Measurements from ENCODE around the gene LRCH1. TPM values are rescaled to one million over a fixed set of nuclear protein-coding genes. Genes with fewer than 3 reads are reported as not detected.

The LRCH1 gene
- total RNA-seq, 1 experiment from 2014 or later, result 16.5 TPM

- no peak for DNase-seq (ENCODE audit: unreplicated experiment)
- ChIA-PET POLR2A (interaction anchor here (0.7 to 1.3 kb wide), 3 partner anchors 9 to 29 kb away, joined by 3 to 5 read pairs (median 3); no protein-coding TSS in a partner anchor), CTCF (interaction anchor here (1.2 kb wide), 2 partner anchors 17 to 69 kb away, joined by 4 to 8 read pairs; no protein-coding TSS in a partner anchor)
- Mint-ChIP-seq H3K4me3 (ENCODE audit: unreplicated experiment) (no peak overlapping the region), H3K36me3 (ENCODE audit: insufficient read depth, unreplicated experiment) (no peaks in the 10 kb centered on the region), H3K27me3 (ENCODE audit: insufficient read depth, unreplicated experiment) (no peaks in the 10 kb centered on the region), H3K9me3 (ENCODE audit: unreplicated experiment) (no peaks in the 10 kb centered on the region), H3K4me1 (ENCODE audit: insufficient read depth, unreplicated experiment) (peaks cover 26% of the 10 kb centered on the region), H3K27ac (ENCODE audit: low read depth, unreplicated experiment) (no peak overlapping the region)
- BruUV-seq (replicated peaks), result no TSS peak
- intact Hi-C loops (cut with micrococcal nuclease), result loop anchor here (5.0 kb wide), 1 partner anchor 129 kb away; no protein-coding TSS in a partner anchor
- TF ChIP-seq CTCF (IDR thresholded peaks at IDR 0.05; ENCODE audit: unreplicated experiment), result no peak
Measured at GRCh38 chr13:46621133-46621532, 68.2 kb downstream of the LRCH1 start.

GRCh38 chr13:46621792-46622629 lies 69.0 kb downstream of the LRCH1 start:
- ChIA-PET POLR2A (interaction anchor here (0.7 to 1.9 kb wide), 16 partner anchors 9 to 70 kb away, joined by 3 to 7 read pairs (median 4); partner anchors contain the start of gene LRCH1), CTCF (interaction anchor here (0.6 to 1.4 kb wide), 8 partner anchors 11 to 393 kb away, joined by 3 to 8 read pairs (median 3); no protein-coding TSS in a partner anchor)
- no peak overlapping the region for H3K4me3 Mint-ChIP-seq (ENCODE audit: unreplicated experiment)
- H3K27ac Mint-ChIP-seq (ENCODE audit: low read depth, unreplicated experiment), result peak overlapping the region; percentile 51
- H3K36me3 Mint-ChIP-seq (ENCODE audit: insufficient read depth, unreplicated experiment), result no peaks in the 10 kb centered on the region
- DNase-seq (ENCODE audit: unreplicated experiment), result no peak
- intact Hi-C loops (cut with micrococcal nuclease), result loop anchor here (5.0 kb wide), 1 partner anchor 130 kb away; no protein-coding TSS in a partner anchor
- H3K27me3 Mint-ChIP-seq (ENCODE audit: insufficient read depth, unreplicated experiment), result no peaks in the 10 kb centered on the region
- no peak for TF ChIP-seq CTCF (IDR thresholded peaks at IDR 0.05; ENCODE audit: unreplicated experiment)
- no peaks in the 10 kb centered on the region for H3K9me3 Mint-ChIP-seq (ENCODE audit: unreplicated experiment)
- H3K4me1 Mint-ChIP-seq (ENCODE audit: insufficient read depth, unreplicated experiment), result peaks cover 17% of the 10 kb centered on the region
- BruUV-seq (replicated peaks), result no TSS peak

GRCh38 chr13:46622630-46623256 lies 69.8 kb downstream of the LRCH1 start:
- TF ChIP-seq CTCF (IDR thresholded peaks at IDR 0.05; ENCODE audit: unreplicated experiment), result no peak
- H3K4me1 Mint-ChIP-seq (ENCODE audit: insufficient read depth, unreplicated experiment), result peaks cover 14% of the 10 kb centered on the region
- peak; percentile 85 for DNase-seq (ENCODE audit: unreplicated experiment)
- no peaks in the 10 kb centered on the region for H3K27me3 Mint-ChIP-seq (ENCODE audit: insufficient read depth, unreplicated experiment)
- H3K4me3 Mint-ChIP-seq (ENCODE audit: unreplicated experiment), result no peak overlapping the region
- no peaks in the 10 kb centered on the region for H3K36me3 Mint-ChIP-seq (ENCODE audit: insufficient read depth, unreplicated experiment)
- no TSS peak for BruUV-seq (replicated peaks)
- no peaks in the 10 kb centered on the region for H3K9me3 Mint-ChIP-seq (ENCODE audit: unreplicated experiment)
- intact Hi-C loops (cut with micrococcal nuclease), result loop anchor here (5.0 kb wide), 1 partner anchor 130 kb away; no protein-coding TSS in a partner anchor
- peak overlapping the region; percentile 51 for H3K27ac Mint-ChIP-seq (ENCODE audit: low read depth, unreplicated experiment)
- ChIA-PET CTCF (interaction anchor here (0.6 to 1.4 kb wide), 8 partner anchors 12 to 393 kb away, joined by 3 to 5 read pairs (median 3); no protein-coding TSS in a partner anchor), POLR2A (interaction anchor here (0.7 to 1.9 kb wide), 16 partner anchors 9 to 70 kb away, joined by 3 to 7 read pairs (median 4); partner anchors contain the start of gene LRCH1)
